ENCODE results near the gene POU6F2. TPM values are rescaled to one million over a fixed set of nuclear protein-coding genes. Genes with fewer than 3 reads are reported as not detected.

Gene POU6F2
- total and polyA plus RNA-seq, 5 experiments from 2014 or later = not detected

GRCh38 chr7:39051707-39052106 lies 74.0 kb downstream of the POU6F2 start:
- Mint-ChIP-seq H3K4me3 (no peak overlapping the region), H3K36me3 (peaks cover 0 to 15% (median 0%) of the 10 kb centered on the region in 3 donors), H3K4me1 (no peaks in the 10 kb centered on the region), H3K27ac (no peak overlapping the region), H3K27me3 (peaks cover 5 to 14% (median 12%) of the 10 kb centered on the region in 5 donors), H3K9me3 (peaks cover 0 to 23% (median 5%) of the 10 kb centered on the region in 9 donors)
- no peak for ATAC-seq
- DNase-seq = no peak
- POLR2A ChIA-PET = no interaction called here

- Mint-ChIP-seq H3K4me3 (no peak overlapping the region), H3K4me1 (no peaks in the 10 kb centered on the region), H3K36me3 (peaks cover 0 to 19% (median 0%) of the 10 kb centered on the region in 3 donors), H3K27me3 (peaks cover 0 to 9% (median 3%) of the 10 kb centered on the region in 5 donors), H3K9me3 (peaks cover 0 to 32% (median 10%) of the 10 kb centered on the region in 9 donors), H3K27ac (no peak overlapping the region)
- POLR2A ChIA-PET = no interaction called here
- ATAC-seq (no peak), DNase-seq (no peak)
Observed at GRCh38 chr7:39054731-39055130, 77.0 kb downstream of the POU6F2 start.

- Mint-ChIP-seq H3K27me3 (peaks cover 0 to 5% (median 3%) of the 10 kb centered on the region in 5 donors), H3K4me1 (no peaks in the 10 kb centered on the region), H3K4me3 (no peak overlapping the region), H3K27ac (no peak overlapping the region), H3K36me3 (peaks cover 0 to 19% (median 0%) of the 10 kb centered on the region in 3 donors), H3K9me3 (peaks cover 0 to 32% (median 10%) of the 10 kb centered on the region in 9 donors)
- no peak for DNase-seq
- POLR2A ChIA-PET = no interaction called here
- ATAC-seq = no peak
Observed at GRCh38 chr7:39056153-39056552, 78.4 kb downstream of the POU6F2 start.

GRCh38 chr7:39062811-39063210 lies 85.1 kb downstream of the POU6F2 start:
- POLR2A ChIA-PET = no interaction called here
- no peak for ATAC-seq
- no peak overlapping the region for H3K4me3 Mint-ChIP-seq

DNA sequence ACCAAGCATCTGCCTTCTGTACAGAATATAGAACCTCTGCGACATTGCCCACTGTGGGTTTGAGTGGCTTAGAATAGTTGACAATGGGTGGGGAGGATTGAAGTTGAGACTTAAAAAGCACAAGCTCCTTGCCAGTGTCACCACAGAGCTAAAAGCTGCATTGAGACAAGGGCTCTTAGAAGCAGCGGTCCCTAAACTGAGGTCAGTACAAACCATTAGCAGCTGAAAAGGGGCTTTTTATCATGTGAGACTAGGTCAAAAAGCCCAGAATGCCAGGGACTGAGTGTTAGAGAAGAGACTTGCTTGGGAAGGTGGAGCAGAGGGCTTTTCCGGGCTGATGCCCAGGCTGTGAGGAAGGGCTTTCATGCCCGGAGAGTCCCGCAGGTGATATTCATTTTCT lies 91.3 kb downstream of the POU6F2 start:
- no peaks in the 10 kb centered on the region for H3K4me1 Mint-ChIP-seq
- H3K36me3 Mint-ChIP-seq = no peaks in the 10 kb centered on the region
- H3K4me3 Mint-ChIP-seq = no peak overlapping the region
- ATAC-seq (no peak), DNase-seq (no peak)
- POLR2A ChIA-PET = no interaction called here
- H3K27me3 Mint-ChIP-seq = no peaks in the 10 kb centered on the region
- H3K27ac Mint-ChIP-seq = no peak overlapping the region
- H3K9me3 Mint-ChIP-seq = no peaks in the 10 kb centered on the region

More at GRCh38 chr7:39062811-39063210, 85.1 kb downstream of the POU6F2 start:
- Mint-ChIP-seq H3K4me1 (no peaks in the 10 kb centered on the region), H3K27ac (no peak overlapping the region), H3K27me3 (peaks cover 0 to 6% (median 0%) of the 10 kb centered on the region in 5 donors), H3K36me3 (no peaks in the 10 kb centered on the region), H3K9me3 (peaks cover 0 to 2% (median 0%) of the 10 kb centered on the region in 9 donors)
- DNase-seq = no peak

- POLR2A ChIA-PET = no interaction called here
- no peaks in the 10 kb centered on the region for H3K36me3 Mint-ChIP-seq
- ATAC-seq (no peak), DNase-seq (peak in 1 of 10 donors; percentile 1)
- H3K27me3 Mint-ChIP-seq = no peaks in the 10 kb centered on the region
- H3K9me3 Mint-ChIP-seq = no peaks in the 10 kb centered on the region
- no peaks in the 10 kb centered on the region for H3K4me1 Mint-ChIP-seq
- no peak overlapping the region for H3K27ac Mint-ChIP-seq
- H3K4me3 Mint-ChIP-seq = no peak overlapping the region
Observed at GRCh38 chr7:39069896-39070881, 92.5 kb downstream of the POU6F2 start.

DNA sequence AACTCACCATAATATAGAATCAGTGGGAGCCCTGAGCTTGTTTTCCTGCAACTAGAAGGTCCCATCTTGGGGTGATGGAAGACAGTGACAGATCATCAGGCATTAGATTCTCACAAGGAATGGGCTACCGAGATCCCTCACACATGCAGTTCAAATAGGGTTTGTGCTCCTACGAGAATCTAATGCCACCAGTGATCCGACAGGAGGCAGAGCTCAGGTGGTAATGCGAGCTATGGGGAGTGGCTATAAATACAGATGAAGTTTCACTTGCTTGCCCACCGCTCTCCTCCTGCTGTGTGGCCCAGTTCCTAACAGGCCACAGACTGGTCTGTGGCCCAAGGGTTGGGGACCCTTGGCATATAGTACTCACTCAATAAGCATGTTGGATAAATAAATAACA lies 93.4 kb downstream of the POU6F2 start:
- no peak for ATAC-seq
- POLR2A ChIA-PET = no interaction called here
- H3K4me3 Mint-ChIP-seq = no peak overlapping the region
- no peak for DNase-seq
- no peaks in the 10 kb centered on the region for H3K9me3 Mint-ChIP-seq
- no peaks in the 10 kb centered on the region for H3K36me3 Mint-ChIP-seq
- H3K27me3 Mint-ChIP-seq = peaks cover 0 to 1% (median 0%) of the 10 kb centered on the region in 5 donors
- H3K27ac Mint-ChIP-seq = no peak overlapping the region
- H3K4me1 Mint-ChIP-seq = no peaks in the 10 kb centered on the region

- Mint-ChIP-seq H3K9me3 (no peaks in the 10 kb centered on the region), H3K4me1 (no peaks in the 10 kb centered on the region), H3K4me3 (no peak overlapping the region), H3K36me3 (no peaks in the 10 kb centered on the region), H3K27me3 (peaks cover 0 to 2% (median 0%) of the 10 kb centered on the region in 5 donors), H3K27ac (no peak overlapping the region)
- no peak for ATAC-seq
- no peak for DNase-seq
- POLR2A ChIA-PET = no interaction called here
Observed at GRCh38 chr7:39073432-39073831, 95.7 kb downstream of the POU6F2 start.

- POLR2A ChIA-PET = no interaction called here
- H3K4me3 Mint-ChIP-seq = no peak overlapping the region
- ATAC-seq = no peak
- H3K27ac Mint-ChIP-seq = no peak overlapping the region
- DNase-seq = no peak
- peaks cover 0 to 2% (median 0%) of the 10 kb centered on the region in 5 donors for H3K27me3 Mint-ChIP-seq
- H3K9me3 Mint-ChIP-seq = no peaks in the 10 kb centered on the region
- H3K4me1 Mint-ChIP-seq = no peaks in the 10 kb centered on the region
- H3K36me3 Mint-ChIP-seq = no peaks in the 10 kb centered on the region
Observed at GRCh38 chr7:39075210-39075609, 97.5 kb downstream of the POU6F2 start.

- POLR2A ChIA-PET = no interaction called here
- peaks cover 0 to 31% (median 11%) of the 10 kb centered on the region in 5 donors for H3K27me3 Mint-ChIP-seq
- no peak for DNase-seq
- no peak overlapping the region for H3K4me3 Mint-ChIP-seq
- no peak overlapping the region for H3K27ac Mint-ChIP-seq
- peaks cover 0 to 3% (median 1%) of the 10 kb centered on the region in 4 donors for H3K4me1 Mint-ChIP-seq
- no peak for ATAC-seq
- no peaks in the 10 kb centered on the region for H3K36me3 Mint-ChIP-seq
- no peaks in the 10 kb centered on the region for H3K9me3 Mint-ChIP-seq
Observed at GRCh38 chr7:39083781-39084180, 106.1 kb downstream of the POU6F2 start.

- POLR2A ChIA-PET = no interaction called here
- Mint-ChIP-seq H3K36me3 (no peaks in the 10 kb centered on the region), H3K4me3 (no peak overlapping the region), H3K9me3 (no peaks in the 10 kb centered on the region), H3K27ac (no peak overlapping the region), H3K27me3 (peaks cover 0 to 31% (median 11%) of the 10 kb centered on the region in 5 donors), H3K4me1 (peaks cover 0 to 3% (median 1%) of the 10 kb centered on the region in 4 donors)
- no peak for ATAC-seq
- no peak for DNase-seq
Observed at GRCh38 chr7:39084349-39084748, 106.6 kb downstream of the POU6F2 start.

- no peak for ATAC-seq
- POLR2A ChIA-PET = no interaction called here
- Mint-ChIP-seq H3K9me3 (no peaks in the 10 kb centered on the region), H3K36me3 (no peaks in the 10 kb centered on the region), H3K27ac (no peak overlapping the region), H3K27me3 (peaks cover 0 to 31% (median 11%) of the 10 kb centered on the region in 5 donors), H3K4me1 (peaks cover 0 to 3% (median 1%) of the 10 kb centered on the region in 4 donors), H3K4me3 (no peak overlapping the region)
- DNase-seq = no peak
Observed at GRCh38 chr7:39085189-39085588, 107.5 kb downstream of the POU6F2 start.

GRCh38 chr7:39085590-39086049 lies 107.9 kb downstream of the POU6F2 start:
- no peaks in the 10 kb centered on the region for H3K9me3 Mint-ChIP-seq
- no peak for DNase-seq
- ATAC-seq = no peak
- H3K36me3 Mint-ChIP-seq = no peaks in the 10 kb centered on the region
- no peak overlapping the region for H3K4me3 Mint-ChIP-seq
- POLR2A ChIA-PET = no interaction called here
- H3K27me3 Mint-ChIP-seq = peaks cover 0 to 31% (median 11%) of the 10 kb centered on the region in 5 donors
- peaks cover 0 to 3% (median 1%) of the 10 kb centered on the region in 4 donors for H3K4me1 Mint-ChIP-seq
- no peak overlapping the region for H3K27ac Mint-ChIP-seq
